Smooth muscle cell (in vitro differentiated cells): ENCODE data around the gene API5. TPM values are rescaled to one million over a fixed set of nuclear protein-coding genes. Genes with fewer than 3 reads are reported as not detected.

ENCODE experiments used
- DNase-seq: peaks from one replicate; lab custom pipeline; 2025; ENCODE audit not compliant: unreplicated experiment; lab: John Stamatoyannopoulos, UW
- H2AFZ ChIP-seq: fragments of 200-600 bp; sonication (generic); 2 replicates; pipeline ENCODE4 v1.6.0; 2016; ENCODE audit warnings: antibody characterized with exemption, low read depth, mild to moderate bottlenecking
- H3F3A ChIP-seq: fragments of 200-600 bp; sonication (generic); 2 replicates; pipeline ENCODE4 v1.6.0; 2017; ENCODE audit warnings: antibody characterized with exemption, low read depth
- H3K27ac ChIP-seq: fragments of 200-600 bp; sonication (generic); 2 replicates; pipeline ENCODE4 v1.5.1; 2016; ENCODE audit warnings: low read depth, mild to moderate bottlenecking
- H3K27me3 ChIP-seq: fragments of 200-600 bp; sonication (generic); 2 replicates; pipeline ENCODE4 v1.6.1; 2016; ENCODE audit warnings: low read depth, mild to moderate bottlenecking
- H3K36me3 ChIP-seq: fragments of 200-600 bp; sonication (generic); 2 replicates; pipeline ENCODE4 v1.5.1; 2016; ENCODE audit warnings: low read depth
- H3K4me1 ChIP-seq: fragments of 200-600 bp; sonication (generic); 2 replicates; pipeline ENCODE4 v1.5.1; 2016; ENCODE audit warnings: low read depth
- H3K4me2 ChIP-seq: fragments of 200-600 bp; sonication (generic); 2 replicates; pipeline ENCODE4 v1.6.0; 2016; ENCODE audit warnings: mild to moderate bottlenecking
- H3K4me3 ChIP-seq: fragments of 200-600 bp; sonication (generic); 2 replicates; pipeline ENCODE4 v1.5.1; 2016; ENCODE audit warnings: mild to moderate bottlenecking
- H3K79me2 ChIP-seq: fragments of 200-600 bp; sonication (generic); 2 replicates; pipeline ENCODE4 v1.6.0; 2016; ENCODE audit warnings: low read depth, mild to moderate bottlenecking
- H3K9ac ChIP-seq: fragments of 200-600 bp; sonication (generic); 2 replicates; pipeline ENCODE4 v1.6.0; 2016; ENCODE audit warnings: low read depth
- H3K9me3 ChIP-seq: fragments of 200-600 bp; sonication (generic); replicated peaks from 2 replicates; pipeline ENCODE4 v1.5.1; 2016; ENCODE audit warnings: low read depth
- H4K20me1 ChIP-seq: fragments of 200-600 bp; sonication (generic); 2 replicates; pipeline ENCODE4 v1.6.0; 2016; ENCODE audit warnings: low read depth
- WGBS: methylation state at CpG from one replicate; pipeline ENCODE4 v1.1.7; 2016; ENCODE audit warnings: low lambda C conversion rate; 5-methylcytosine and 5-hydroxymethylcytosine counted together
- polyA plus RNA-seq: library from polyadenylated mRNA; unstranded; fragments of >200 nt; fragmentation: Nextera tagmentation; extraction: Ambion mirVana; gene quantifications from 2 replicates; pipeline ENCODE4 v1.2.1, GENCODE V29; 2016
- total RNA-seq: library from RNA; depleted of rRNA; stranded (reverse); fragments of >200 nt; gene quantifications from 2 replicates; pipeline ENCODE4 v1.2.3, GENCODE V29; 2014
- TF ChIP-seq, protein P1 (sequence below): fragments of 200-600 bp; sonication (generic); IDR thresholded peaks from 2 replicates; pipeline ENCODE4 v1.5.1; 2017; ENCODE audit warnings: borderline replicate concordance, mild to moderate bottlenecking, antibody characterized with exemption; ENCODE audit not compliant: insufficient read depth, poor library complexity, severe bottlenecking

API5 gene
- total and polyA plus RNA-seq, 2 experiments from 2014 or later, result 31.4 to 49.7 TPM

GRCh38 chr11:43360361-43361032 is 48.7 kb downstream of the API5 start:
- Histone ChIP-seq H3K9me3 (no peaks in the 10 kb centered on the region), H3K4me1 (peaks cover 13% of the 10 kb centered on the region), H3K79me2 (peaks cover 66% of the 10 kb centered on the region), H3F3A (no peaks in the 10 kb centered on the region), H2AFZ (no peak overlapping the region), H4K20me1 (peaks cover 57% of the 10 kb centered on the region), H3K36me3 (no peaks in the 10 kb centered on the region), H3K4me3 (peak overlapping the region; percentile 93), H3K9ac (no peak overlapping the region), H3K4me2 (peak overlapping the region; percentile 91), H3K27me3 (no peaks in the 10 kb centered on the region), H3K27ac (no peak overlapping the region)
- WGBS, result 76% methylated on average over 1 of the region's 1 CpG
- TF ChIP-seq, protein P1, sequence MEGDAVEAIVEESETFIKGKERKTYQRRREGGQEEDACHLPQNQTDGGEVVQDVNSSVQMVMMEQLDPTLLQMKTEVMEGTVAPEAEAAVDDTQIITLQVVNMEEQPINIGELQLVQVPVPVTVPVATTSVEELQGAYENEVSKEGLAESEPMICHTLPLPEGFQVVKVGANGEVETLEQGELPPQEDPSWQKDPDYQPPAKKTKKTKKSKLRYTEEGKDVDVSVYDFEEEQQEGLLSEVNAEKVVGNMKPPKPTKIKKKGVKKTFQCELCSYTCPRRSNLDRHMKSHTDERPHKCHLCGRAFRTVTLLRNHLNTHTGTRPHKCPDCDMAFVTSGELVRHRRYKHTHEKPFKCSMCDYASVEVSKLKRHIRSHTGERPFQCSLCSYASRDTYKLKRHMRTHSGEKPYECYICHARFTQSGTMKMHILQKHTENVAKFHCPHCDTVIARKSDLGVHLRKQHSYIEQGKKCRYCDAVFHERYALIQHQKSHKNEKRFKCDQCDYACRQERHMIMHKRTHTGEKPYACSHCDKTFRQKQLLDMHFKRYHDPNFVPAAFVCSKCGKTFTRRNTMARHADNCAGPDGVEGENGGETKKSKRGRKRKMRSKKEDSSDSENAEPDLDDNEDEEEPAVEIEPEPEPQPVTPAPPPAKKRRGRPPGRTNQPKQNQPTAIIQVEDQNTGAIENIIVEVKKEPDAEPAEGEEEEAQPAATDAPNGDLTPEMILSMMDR, result no peak
- no peak for DNase-seq

- TF ChIP-seq, protein P1, result no peak
- Histone ChIP-seq H3K9ac (no peak overlapping the region), H3F3A (no peaks in the 10 kb centered on the region), H3K79me2 (peaks cover 97% of the 10 kb centered on the region), H3K4me1 (no peaks in the 10 kb centered on the region), H3K4me2 (no peak overlapping the region), H3K36me3 (no peaks in the 10 kb centered on the region), H3K27ac (peak overlapping the region; percentile 58), H3K27me3 (no peaks in the 10 kb centered on the region), H4K20me1 (peaks cover 96% of the 10 kb centered on the region), H3K4me3 (no peak overlapping the region), H2AFZ (no peak overlapping the region), H3K9me3 (no peaks in the 10 kb centered on the region)
- 68% methylated on average over 5 of the region's 5 CpGs for WGBS
- no peak for DNase-seq
Measured at GRCh38 chr11:43366677-43367076, 54.9 kb downstream of the API5 start.

DNA sequence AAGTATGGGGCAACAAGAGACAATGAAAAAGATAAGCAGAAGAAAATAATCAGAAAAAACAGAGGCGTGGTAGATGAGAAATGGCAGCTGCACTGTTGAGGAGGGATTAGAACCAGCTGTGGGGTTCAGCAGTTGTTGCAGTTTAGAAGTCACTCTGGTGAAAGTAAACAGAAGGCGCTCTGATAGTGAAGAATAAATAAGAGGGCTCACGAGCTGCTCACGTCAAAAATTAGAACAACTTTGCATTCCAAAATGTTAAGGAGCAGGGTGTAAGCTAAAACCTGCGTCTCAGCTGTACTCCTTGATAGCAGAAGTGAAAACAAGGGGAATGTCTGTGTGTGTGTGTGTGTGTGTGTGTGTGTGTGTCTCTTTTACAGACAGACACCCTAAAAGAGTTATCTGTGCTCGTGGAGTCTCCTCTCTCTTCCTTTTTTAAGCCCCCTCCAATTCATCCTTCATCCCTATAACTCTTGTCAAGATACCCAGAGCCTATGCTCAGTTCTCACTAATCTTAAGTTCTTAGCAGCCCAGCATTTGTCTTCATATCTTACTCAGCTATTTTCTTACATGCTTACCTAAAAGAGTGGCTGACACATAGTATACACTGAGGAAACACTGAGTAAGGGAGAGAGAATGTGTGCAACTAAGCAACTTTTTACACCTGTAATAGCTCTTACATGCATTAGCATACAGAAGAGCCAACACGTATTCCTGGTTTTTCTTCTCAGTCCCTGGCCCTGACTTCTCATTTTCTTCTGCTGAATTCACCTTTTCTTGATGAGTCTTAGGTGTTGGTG is 55.8 kb downstream of the API5 start:
- peaks cover 97% of the 10 kb centered on the region for H4K20me1 ChIP-seq
- 72% methylated on average over 7 of the region's 7 CpGs for WGBS
- TF ChIP-seq, protein P1, result no peak
- no peaks in the 10 kb centered on the region for H3K4me1 ChIP-seq
- H3K4me2 ChIP-seq, result no peak overlapping the region
- H3K27ac ChIP-seq, result peak overlapping the region; percentile 58
- H3K9ac ChIP-seq, result no peak overlapping the region
- DNase-seq, result no peak
- H3F3A ChIP-seq, result no peaks in the 10 kb centered on the region
- no peak overlapping the region for H2AFZ ChIP-seq
- H3K9me3 ChIP-seq, result no peaks in the 10 kb centered on the region
- H3K27me3 ChIP-seq, result no peaks in the 10 kb centered on the region
- H3K36me3 ChIP-seq, result no peaks in the 10 kb centered on the region
- no peak overlapping the region for H3K4me3 ChIP-seq
- H3K79me2 ChIP-seq, result peaks cover 96% of the 10 kb centered on the region
